GM11168 (cell line): ENCODE results near the gene NEUROD2.

Experiments
- in situ Hi-C: fragments of 300-500 bp; cut with MboI; formaldehyde crosslinking; loops from one replicate; pipeline ENCODE4 v1.12.0; 2022; ENCODE audit warnings: low sequenced_read_pairs; ENCODE audit not compliant: unreplicated experiment

Gene NEUROD2

GRCh38 chr17:39607851-39608130, at the start of gene NEUROD2:
Gene NEUROD2, minus strand, starts transcription at chr17:39607920. Its CDS starts 1,321 bp downstream, at chr17:39606599.
- in situ Hi-C loops, result no loop called here

GRCh38 chr17:39655105-39655504, 47.4 kb upstream of the NEUROD2 start:
- in situ Hi-C loops, result no loop called here

GRCh38 chr17:39653662-39654331, 46.1 kb upstream of the NEUROD2 start:
- in situ Hi-C loops, result no loop called here

GRCh38 chr17:39653316-39653661, 45.6 kb upstream of the NEUROD2 start:
- in situ Hi-C loops, result no loop called here

- in situ Hi-C loops, result no loop called here
Observed at GRCh38 chr17:39652587-39653315, 45.0 kb upstream of the NEUROD2 start.

GRCh38 chr17:39651923-39652586, 44.3 kb upstream of the NEUROD2 start:
- in situ Hi-C loops, result no loop called here

GRCh38 chr17:39650121-39650579, 42.4 kb upstream of the NEUROD2 start:
- in situ Hi-C loops, result no loop called here

GRCh38 chr17:39648616-39649366, 41.1 kb upstream of the NEUROD2 start:
- in situ Hi-C loops, result no loop called here

GRCh38 chr17:39647256-39647655, 39.5 kb upstream of the NEUROD2 start:
- in situ Hi-C loops, result no loop called here

GRCh38 chr17:39643271-39643670, 35.6 kb upstream of the NEUROD2 start:
- in situ Hi-C loops, result no loop called here

- in situ Hi-C loops, result no loop called here
Observed at GRCh38 chr17:39642291-39643074, 34.8 kb upstream of the NEUROD2 start.

- in situ Hi-C loops, result no loop called here
Observed at GRCh38 chr17:39641883-39642282, 34.2 kb upstream of the NEUROD2 start.

GRCh38 chr17:39641097-39641496, 33.4 kb upstream of the NEUROD2 start:
- in situ Hi-C loops, result no loop called here

GRCh38 chr17:39640591-39641031, 32.9 kb upstream of the NEUROD2 start:
- in situ Hi-C loops, result no loop called here

GRCh38 chr17:39639566-39640458, 32.1 kb upstream of the NEUROD2 start:
- in situ Hi-C loops, result loop anchor here (10.0 kb wide), 1 partner anchor 115 kb away; no protein-coding TSS in a partner anchor

GRCh38 chr17:39639043-39639442, 31.3 kb upstream of the NEUROD2 start:
- in situ Hi-C loops, result loop anchor here (10.0 kb wide), 1 partner anchor 116 kb away; no protein-coding TSS in a partner anchor

- in situ Hi-C loops, result loop anchor here (10.0 kb wide), 1 partner anchor 116 kb away; no protein-coding TSS in a partner anchor
Observed at GRCh38 chr17:39638317-39638716, 30.6 kb upstream of the NEUROD2 start.

GRCh38 chr17:39636927-39637736, 29.4 kb upstream of the NEUROD2 start, which contains the start of gene STARD3:
Gene STARD3, plus strand, starts transcription at chr17:39637144. Its CDS starts 16,388 bp downstream, at chr17:39653532.
- in situ Hi-C loops, result loop anchor here (10.0 kb wide), 1 partner anchor 118 kb away; no protein-coding TSS in a partner anchor
